ENCODE measurements around the gene NR2F6. TPM values are rescaled to one million over a fixed set of nuclear protein-coding genes. Genes with fewer than 3 reads are reported as not detected.

Gene NR2F6
- polyA plus RNA-seq, 1 donor: 36.0 TPM

DNA sequence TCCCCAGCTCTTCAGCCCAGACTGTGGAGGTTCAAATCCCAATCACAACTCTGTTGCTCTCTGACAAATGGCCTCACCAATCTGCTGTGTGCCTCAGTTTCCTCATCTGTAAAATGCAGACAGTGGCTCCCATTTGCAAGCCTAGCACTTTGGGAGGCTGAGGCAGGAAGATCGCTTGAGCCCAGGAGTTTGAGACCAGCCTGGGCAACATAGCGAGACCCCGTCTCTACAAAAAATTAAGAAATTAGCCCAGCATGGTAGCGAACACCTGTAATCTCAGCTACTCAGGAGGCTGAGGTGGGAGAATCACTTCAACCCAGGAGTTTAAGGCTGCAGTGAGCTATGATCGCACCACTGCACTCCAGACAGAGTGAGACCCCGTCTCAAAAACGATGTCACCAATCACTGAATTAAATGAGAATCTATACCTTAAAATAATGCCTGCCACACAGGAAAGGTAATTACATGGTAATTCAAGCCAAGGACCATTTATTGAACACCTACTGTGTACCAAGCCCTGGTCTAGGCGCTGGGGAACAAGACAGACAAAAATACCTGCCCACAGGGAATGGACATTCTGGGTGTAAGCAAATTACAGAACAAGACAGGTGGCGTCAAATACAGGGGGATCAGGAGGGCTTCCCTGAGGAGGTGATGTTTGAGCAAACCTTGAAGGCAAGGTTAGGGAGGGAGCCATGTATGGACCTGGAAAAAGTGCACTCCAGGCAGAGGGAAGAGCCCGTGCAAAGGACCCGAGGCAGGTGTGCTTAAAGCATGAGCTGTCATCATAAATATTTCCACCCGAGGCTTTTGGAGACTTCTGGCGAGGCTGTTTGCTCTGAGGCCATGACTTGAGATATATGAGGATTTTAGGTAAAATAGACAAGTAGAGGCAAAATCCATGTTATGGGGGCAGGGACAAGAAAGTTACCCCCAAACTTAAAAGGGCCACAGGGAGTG is 7.7 kb downstream of the NR2F6 start:
- no peak for DNase-seq

DNA sequence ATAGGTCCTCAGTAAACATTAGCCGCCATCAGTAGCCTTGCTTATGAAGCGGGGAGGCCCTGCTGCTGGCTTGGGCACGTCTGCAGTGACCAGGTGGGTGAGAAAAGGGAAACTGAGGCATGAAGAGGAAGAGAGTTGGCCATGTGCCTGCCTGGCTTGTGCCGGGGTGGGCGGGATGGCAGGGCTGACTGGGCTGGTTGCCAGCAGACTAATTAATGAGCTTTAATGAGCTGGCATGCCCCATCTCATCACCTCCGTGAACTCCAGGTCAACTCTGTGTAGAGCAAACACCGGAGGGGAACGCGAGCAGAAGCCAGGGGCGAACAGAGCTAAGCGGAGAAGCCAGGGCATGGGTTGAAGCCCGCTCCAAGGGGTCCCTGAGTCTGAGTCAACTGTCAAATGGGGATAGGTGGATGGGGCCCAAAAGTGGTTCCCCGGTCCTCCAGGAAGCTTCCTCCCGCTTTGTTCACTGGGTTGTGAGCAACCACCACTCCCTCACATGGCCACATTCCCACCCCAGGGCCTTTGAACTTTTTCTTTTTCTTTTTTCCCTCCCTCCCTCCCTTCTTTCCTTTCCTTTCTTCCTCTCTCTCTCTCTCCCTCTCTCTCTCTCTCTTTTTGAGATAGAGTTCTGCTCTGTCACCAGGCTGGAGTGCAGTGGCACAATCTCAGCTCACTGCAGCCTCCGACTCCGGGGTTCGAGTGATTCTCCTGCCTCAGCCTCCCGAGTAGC is 8.7 kb downstream of the NR2F6 start:
- no peak for DNase-seq

DNA sequence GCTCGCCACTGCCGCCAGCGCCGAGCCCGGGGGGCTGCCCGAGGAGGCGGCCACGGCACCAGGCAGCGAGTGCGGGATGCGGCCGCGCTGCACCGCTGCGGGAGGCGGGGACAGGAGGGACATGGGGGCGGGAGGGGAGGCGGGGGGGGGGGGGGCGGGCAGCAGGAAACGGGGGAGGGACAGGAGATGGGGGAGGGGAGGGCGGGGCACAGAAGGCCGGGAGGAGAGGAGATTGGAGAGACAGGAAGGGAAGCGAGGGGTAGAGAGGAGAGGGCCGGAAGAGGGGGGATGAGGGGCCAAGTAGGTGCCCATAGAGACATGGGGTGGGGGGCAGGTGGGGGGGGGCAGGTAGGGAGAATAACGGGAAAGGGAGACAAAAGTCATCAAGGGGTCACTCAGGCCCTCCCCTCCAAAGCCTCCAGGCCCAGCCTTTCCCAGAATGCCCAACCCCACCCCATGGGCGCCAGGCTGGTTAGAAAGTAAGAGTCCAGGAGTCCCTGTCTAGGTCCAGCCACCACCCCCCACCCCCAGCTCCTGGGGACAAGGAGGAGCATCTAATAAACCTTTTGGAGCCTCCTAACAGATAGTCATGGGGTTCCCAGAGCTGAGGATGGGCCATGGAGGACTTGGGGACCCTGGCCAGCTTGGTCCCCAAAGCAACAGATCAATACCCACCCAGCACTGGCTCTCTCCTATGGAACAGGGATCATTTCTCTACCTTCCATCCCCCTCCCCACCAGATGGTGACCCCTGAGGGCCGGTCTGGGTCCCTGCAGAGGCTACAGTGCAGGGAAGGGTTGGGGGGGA is 9.5 kb downstream of the NR2F6 start:
- peak; percentile 35 for DNase-seq

DNA sequence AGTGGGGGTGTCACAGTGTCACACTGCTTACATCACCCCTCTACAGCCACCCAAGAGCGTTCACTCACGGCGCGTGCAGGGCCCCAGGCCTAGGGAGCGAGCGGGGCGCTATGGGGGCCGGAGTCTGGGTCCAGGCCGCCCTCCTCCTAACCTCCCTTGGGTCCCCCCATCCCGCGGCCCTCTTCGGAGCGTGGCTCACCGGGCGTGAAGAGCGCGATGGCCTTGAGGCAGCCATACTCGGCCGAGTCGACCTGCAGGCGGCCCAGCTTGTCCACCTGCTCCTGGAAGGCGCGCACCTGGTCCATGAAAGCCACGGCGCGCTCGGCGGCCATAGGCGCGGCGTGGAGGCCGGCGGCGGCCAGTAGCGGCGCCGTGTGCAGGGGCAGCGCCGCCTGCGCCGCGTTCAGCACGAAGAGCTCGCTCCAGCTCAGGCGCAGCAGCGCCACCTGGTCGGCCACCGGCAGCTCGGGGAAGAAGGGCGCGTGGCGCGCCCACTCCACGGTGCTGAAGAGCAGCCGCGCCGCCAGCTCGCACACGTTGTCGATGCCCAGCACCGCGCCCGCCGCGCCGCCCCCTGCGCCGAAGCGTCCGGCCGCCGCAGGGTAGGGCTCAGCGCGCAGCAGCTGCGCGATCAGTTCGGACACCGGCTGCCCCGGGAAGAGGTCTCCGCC is 10.3 kb downstream of the NR2F6 start:
- DNase-seq: peak; percentile 88

DNA sequence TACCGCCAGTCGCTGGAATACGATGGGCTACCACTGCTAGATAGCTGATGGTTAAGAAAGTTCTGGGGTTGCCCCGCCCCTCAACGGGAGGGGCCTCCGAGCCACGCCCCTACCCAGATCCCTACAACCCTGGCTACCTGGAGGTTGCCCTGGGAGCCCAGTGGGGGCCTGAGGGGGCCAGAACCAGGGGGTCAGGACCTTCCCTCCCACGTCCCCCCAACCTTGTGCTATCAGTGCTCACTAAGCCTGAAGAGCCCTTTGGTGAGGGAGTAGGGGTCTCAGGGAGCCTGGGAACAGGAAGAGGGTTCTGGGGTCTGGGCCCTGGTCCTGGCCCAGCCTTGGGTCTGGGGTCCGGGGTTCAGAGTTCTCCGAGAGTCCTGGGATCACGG is 10.8 kb downstream of the NR2F6 start:
- DNase-seq: peak; percentile 41

DNA sequence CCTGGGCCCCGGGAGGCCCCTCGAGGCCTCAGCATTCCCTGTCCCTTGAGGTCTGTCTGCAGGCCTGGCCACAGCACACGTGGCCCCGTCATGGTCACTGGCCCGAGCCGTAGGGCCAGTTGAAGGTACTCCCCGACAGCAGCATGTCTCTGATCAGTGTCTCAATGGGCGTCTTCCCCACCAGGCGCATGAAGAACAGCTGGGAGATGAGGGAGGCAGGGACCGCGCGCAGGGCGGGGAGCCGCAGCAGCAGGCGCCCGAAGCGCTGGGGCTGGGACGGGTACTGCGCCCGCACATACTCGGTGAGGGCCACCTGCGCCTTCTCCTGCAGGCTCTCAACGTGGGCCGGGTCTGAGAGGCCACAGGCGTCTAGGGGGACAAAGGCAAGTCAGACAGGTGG is 13.5 kb downstream of the NR2F6 start:
- DNase-seq: no peak

DNA sequence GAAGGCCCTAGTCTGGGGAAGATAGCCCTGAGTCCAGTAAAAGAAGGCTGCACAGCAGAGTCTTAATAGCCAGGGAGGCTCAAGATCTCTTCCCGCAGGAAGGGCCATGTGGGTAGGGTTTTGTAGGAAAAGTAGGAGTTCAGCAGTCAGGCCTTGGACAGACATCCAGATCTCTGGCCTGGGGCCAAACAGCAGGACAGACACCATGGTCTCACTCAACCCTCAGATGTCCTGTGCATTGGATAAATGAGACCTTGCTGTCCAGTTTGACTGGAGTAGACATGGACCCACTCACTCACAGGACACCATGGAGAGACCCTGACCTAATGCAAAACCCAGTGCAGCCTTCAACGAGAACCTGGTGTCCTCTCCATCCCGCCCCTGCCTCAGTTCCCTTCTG is 15.8 kb downstream of the NR2F6 start:
- DNase-seq: no peak

DNA sequence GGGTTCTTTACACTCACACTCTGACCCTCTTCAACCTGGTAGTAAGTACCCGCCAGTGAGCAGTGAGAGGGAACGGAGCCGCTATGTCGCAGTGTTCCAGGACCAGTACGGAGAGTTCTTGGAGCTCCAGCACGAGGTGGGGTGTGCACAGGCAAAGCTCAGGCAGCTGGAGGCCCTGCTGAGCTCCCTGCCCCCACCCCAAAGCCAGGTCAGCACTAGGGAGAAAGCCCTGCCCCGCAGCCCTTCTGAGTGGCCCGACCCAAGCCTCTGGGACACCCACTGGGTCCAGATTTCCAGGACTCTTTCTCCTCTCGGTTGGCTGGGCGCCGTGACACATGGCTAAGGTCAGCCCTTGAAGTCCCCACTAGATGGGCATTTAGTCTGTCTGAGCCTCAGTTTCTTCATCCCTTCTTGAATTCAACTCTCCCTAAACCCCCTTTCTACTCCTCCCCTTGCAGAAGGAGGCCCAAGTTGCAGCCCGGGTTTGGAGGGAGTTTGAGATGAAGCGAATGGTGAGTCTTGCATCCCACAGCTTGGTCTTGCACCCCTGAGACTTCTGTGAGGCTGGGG is 17.8 kb downstream of the NR2F6 start:
- DNase-seq: no peak

DNA sequence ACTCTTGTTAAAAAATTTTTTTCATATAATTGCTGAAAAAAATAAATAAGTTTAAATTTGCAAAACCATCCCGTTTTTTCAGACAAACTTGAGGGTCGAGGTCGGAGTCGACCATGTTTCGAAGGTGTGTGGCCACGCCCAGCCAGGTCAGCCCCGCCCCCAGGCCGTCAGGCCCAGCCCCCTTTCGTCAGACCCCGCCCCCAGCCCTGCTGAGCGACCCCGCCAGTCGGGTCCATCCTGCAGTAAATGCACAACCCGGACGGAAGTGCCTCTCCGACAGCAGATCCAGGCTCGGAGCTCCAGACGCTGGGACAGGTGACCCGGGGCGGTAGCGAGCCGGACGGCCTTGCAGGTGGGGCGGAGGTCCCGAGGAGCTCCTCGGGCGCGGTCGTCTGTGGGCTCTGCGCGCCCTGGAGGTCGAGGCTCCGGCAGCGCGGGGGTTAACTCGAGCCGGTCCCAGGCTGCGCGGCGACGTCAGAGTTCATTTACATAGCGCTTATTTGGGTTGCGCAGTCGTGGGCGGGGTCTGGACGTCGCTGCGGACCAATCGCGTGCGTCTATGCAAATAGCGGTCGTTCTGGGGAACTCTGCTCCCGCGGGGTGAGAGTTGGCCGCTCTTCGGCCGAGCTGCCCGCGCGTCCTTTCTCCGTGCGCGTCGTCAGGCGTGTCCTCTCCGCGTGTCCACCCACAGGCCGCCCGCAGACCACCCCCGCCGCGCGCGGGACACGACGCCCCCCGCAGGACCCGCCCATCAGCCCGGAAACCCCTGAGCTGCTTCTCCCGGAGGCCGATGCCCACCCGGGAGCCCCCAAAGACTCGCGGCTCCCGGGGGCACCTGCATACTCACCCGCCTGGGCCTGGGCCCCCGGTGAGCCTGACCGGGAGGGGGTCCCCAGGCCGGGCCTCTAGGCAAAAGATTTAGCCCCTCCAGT is 19.5 kb downstream of the NR2F6 start, which contains the start of gene OCEL1:
OCEL1 (plus strand) TSS at position 225 of the 932 bp plus-strand sequence; CDS start at position 247, 22 bp downstream.
- peak; percentile 99 for DNase-seq

DNA sequence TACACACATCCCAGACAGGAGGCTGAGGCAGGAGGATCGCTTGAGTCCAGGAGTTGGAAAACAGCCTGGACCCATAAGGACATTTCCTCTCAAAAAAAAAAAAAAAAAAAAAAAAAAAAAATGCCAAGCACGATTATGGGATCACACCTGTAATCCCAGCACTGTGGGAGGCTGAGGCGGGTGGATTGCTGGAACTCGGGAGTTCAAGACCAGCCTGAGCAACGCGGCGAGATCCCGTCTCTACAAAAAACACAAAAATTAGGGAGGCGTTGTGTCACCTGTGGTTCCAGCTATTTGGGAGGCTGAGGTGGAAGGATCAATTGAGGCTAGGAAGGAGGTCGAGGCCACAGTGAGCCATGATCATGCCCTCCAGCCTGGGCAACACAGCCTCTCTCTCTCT is 20.7 kb downstream of the NR2F6 start:
- no peak for DNase-seq

DNA sequence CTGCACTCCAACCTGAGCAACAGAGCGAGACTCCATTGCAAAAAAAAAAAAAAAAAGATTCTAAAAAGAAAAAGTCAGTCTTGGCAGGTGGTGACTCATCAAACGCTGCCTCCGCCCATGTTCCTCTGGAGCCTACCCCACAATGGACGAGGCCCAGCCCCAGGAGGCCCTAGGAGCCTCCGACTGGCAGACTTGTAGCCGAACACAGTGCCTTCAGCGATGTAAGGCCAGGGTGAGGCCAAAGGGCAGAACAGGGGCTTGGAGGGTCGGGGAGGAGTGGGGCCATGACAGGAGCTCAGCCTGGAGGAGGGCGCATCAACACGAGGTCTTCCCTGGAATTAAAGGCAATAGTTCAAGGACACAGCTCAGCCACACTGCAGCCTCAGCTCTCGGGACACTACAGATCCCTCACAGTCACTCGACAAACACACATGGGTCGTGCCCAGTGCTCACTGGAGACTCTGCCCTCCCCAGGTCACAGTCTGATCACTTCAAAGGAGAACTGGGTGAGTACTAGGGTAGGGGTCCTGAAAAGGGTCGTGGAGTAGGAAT is 25.4 kb downstream of the NR2F6 start:
- DNase-seq: no peak

DNA sequence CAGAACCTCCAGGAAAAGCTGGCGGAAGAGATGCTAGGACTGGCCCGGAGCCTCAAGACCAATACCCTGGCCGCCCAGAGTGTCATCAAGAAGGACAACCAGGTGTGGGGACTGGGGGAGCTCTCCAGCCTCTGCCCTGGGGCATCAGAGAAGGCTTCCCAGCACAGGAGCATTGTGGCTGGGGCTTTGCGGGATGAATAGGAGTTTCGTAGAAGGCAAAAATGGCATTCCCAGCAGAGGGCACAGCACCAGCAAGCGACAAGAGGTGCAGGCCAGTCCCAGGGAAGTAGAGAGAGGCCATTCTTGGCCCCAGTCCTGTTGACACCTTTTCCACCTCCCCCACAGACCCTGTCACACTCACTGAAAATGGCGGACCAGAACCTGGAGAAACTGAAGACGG is 26.4 kb downstream of the NR2F6 start:
- no peak for DNase-seq

DNA sequence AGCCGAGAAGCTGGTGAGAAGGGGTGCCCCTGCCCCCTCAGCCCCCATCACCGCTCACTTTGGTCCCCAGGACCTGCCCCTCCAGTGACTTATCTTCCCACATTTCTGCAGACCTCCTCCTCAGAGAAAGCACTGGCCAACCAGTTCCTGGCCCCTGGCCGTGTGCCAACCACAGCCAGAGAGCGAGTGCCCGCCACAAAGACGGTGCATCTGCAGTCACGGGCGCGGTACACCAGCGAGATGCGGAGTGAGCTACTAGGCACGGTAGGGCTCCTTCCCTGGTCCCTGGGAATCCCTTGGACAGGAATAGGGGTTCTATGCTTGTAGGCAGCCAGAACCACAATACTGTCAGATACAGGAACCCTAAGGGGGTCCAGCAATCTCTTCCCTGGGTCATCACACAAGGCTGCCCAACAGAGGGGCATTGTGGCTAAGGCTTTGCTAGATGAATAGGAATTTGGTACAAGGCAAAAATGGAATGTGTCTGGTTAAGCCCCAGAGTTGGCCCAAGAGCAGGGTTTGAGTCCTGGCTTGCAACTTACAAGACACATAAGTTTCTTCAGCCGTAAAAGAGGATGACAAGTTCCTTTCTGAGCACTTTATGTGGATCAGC is 29.6 kb downstream of the NR2F6 start:
- no peak for DNase-seq

DNA sequence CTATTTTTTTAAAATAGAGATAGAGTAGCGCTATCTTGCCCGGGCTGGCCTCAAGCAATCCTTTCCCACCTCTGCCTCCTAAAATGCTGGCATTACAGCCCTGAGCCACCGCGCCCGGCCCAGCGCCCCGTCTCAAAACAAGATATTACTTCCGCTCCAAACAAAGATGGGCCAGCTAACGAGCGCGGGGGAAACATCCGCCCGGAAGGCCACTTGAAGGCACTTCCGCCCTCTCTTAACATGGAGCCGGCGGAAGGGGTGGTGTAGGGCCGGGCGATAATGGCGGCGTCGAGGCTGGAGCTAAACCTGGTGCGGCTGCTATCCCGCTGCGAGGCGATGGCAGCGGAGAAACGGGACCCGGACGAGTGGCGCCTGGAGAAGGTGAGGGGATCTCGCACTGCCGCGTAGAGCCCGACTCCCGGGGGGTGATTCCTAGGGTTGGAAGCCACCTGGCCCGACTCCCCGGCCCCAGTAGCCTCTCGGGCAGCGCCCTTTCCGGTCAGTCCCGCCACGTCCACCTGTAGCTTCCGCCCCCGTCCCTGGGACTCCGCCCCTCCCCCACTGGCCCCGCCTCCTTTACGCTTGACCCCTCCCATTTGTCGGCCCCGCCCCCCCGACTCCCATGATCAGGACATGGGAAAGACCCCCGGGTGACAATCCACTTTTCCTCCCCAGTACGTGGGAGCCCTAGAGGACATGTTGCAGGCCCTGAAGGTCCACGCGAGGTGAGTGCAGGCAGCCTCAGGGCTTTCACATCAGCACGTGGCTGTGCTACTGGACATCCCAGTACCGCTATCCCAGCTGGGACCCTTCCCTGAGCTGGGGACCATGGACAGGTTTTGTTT is 30.4 kb downstream of the NR2F6 start, which contains the start of gene USE1:
USE1 (plus strand) TSS at position 231 of the 845 bp plus-strand sequence; CDS start at position 280, 49 bp downstream.
- DNase-seq: peak; percentile 94

DNA sequence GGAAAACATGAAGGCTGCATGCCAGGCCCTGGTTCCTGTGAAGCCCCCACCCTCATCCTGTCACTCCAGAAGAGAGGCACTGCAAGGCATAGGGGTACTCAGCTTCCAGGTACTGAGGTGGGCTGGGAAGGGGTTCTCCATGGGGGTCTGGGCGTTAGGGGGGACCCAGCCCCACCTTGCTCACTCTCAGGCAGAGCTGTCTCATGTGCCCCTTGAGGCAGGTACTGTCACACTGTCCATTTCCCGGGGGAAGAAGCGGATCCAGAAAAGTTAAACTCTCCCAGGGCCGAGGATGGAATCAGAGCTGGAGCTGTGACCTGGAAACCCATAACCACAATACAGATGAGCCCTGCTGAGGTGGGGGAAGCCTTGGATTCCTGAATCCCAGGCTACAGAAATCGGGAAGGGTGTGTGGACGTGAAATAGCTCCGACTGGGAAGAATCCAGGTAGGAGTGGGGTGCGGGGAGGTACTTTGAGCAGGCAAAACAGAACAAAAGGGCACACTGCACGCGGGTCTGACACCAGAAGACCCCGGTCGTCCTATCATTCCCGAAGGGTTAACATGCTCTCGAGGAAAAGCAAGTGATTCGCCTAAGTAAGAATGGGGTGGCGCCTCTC is 31.1 kb downstream of the NR2F6 start:
- no peak for DNase-seq

DNA sequence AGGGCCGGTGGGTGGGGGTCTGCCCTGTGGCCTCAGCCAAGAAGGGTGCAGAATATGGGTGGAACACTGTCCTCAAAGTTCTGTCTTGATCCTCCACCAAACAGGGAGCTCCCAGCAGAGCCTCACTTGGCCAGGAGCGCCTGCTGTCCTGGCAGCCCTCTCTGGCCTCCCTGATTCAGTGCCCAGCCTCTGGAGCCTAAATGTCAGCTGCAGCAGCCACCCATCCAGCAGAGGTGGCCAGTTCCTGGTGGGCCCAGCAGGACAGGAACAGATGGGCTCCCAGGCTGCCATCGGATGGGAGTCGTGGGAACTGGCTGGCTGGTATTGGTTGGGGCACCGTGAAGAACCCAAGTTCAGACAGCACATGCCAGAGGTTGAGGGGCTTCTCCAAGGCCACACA is 32.4 kb downstream of the NR2F6 start:
- no peak for DNase-seq

DNA sequence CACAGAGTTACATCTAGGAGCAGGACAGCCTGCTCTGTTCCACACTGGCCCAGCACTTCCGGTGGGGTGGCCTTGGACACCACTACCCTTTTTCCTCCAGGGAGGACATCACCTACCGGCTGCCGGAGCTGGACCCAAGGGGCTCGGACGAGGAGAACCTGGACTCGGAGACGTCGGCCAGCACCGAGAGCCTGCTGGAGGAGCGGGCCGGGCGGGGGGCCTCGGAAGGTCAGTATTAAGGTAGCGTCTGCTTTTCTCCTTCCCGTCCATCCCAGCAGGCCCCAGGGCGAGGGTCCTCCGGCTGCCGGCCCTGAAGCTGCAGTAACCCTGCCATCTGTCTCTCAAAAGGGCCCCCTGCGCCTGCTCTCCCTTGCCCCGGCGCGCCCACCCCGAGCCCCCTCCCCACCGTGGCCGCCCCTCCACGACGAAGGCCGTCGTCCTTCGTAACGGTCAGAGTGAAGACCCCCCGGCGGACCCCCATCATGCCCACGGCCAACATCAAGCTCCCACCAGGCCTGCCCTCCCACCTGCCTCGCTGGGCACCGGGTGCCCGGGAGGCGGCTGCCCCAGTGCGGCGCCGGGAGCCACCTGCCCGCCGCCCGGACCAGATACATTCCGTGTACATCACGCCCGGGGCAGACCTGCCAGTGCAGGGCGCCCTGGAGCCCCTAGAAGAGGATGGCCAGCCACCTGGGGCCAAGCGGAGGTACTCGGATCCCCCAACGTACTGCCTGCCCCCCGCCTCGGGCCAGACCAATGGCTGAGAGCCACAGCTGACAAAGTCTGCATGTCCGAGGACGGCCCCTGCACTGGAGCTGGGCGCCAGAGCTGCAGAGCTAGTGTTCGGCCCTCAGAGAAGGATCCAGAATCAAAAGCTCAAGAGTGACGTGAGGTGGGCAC is 33.9 kb downstream of the NR2F6 start:
- no peak for DNase-seq

Measured in hindlimb muscle (tissue), 1 donor.